WTC11 (cell line): Measurements from ENCODE around the gene LAMP1.

Experiments used
- ELF4 ChIP-seq: sonication (generic); formaldehyde crosslinking; IDR thresholded peaks from 2 replicates; pipeline ENCODE4 v1.8.1; 2022; ENCODE audit warnings: low read depth, mild to moderate bottlenecking, moderate library complexity, missing genetic modification reagents
- NR3C1 ChIP-seq: sonication (generic); formaldehyde crosslinking; conservative IDR thresholded peaks from 2 replicates; pipeline ENCODE4 v1.8.1; 2023; ENCODE audit warnings: low read depth, mild to moderate bottlenecking, missing genetic modification reagents
- SMAD3 ChIP-seq: sonication (generic); formaldehyde crosslinking; IDR thresholded peaks from 2 replicates; pipeline ENCODE4 v1.8.0; 2022; ENCODE audit warnings: missing genetic modification reagents, mild to moderate bottlenecking, borderline replicate concordance
- SP1 ChIP-seq: sonication (generic); formaldehyde crosslinking; conservative IDR thresholded peaks from 2 replicates; pipeline ENCODE4 v1.8.1; 2022; ENCODE audit warnings: missing genetic modification reagents
- ZNF232 ChIP-seq: sonication (generic); formaldehyde crosslinking; IDR thresholded peaks from 2 replicates; pipeline ENCODE4 v1.8.0; 2022; ENCODE audit warnings: mild to moderate bottlenecking, missing genetic modification reagents
- ZNF416 ChIP-seq: fragments of 250-450 bp; sonication (Bioruptor Pico); IDR thresholded peaks from 2 replicates; pipeline ENCODE4 v1.9.0; 2021; ENCODE audit warnings: mild to moderate bottlenecking, inconsistent platforms
- TF ChIP-seq, protein P1 (sequence below): sonication (generic); formaldehyde crosslinking; IDR thresholded peaks from 2 replicates; pipeline ENCODE4 v1.8.0; 2023; ENCODE audit warnings: missing genetic modification reagents, mild to moderate bottlenecking, borderline replicate concordance
- TF ChIP-seq, protein P2 (sequence below): sonication (generic); formaldehyde crosslinking; IDR thresholded peaks from 2 replicates; pipeline ENCODE4 v1.8.1; 2023; ENCODE audit warnings: mild to moderate bottlenecking, missing genetic modification reagents, borderline replicate concordance
- TF ChIP-seq, protein P3 (sequence below): fragments of 200-600 bp; IDR thresholded peaks from 2 replicates; pipeline ENCODE4 v1.8.0; 2022; ENCODE audit warnings: antibody characterized with exemption
- TF ChIP-seq, protein P4 (sequence below): sonication (generic); formaldehyde crosslinking; IDR thresholded peaks from 2 replicates; pipeline ENCODE4 v1.8.0; 2023; ENCODE audit warnings: missing genetic modification reagents

DNA sequence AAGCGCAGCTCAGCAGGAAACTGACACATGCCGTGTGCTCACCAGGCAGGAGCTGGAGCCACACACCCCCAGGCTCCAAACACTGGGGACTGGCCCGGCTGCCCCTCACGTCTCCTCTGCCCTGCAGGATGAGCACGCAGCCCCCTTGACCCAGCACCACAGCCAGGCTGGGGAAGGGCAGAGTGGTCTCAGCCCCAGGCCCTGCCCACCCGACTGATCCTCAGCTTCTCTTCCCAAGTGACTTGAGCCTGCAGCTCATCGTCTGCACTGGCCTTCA lies 46.6 kb downstream of the LAMP1 start:
- TF ChIP-seq SP1 (CRISPR knock-in tag) (no peak), ZNF232 (no peak), ZNF416 (CRISPR knock-in tag) (no peak), SMAD3 (CRISPR knock-in tag) (no peak), ELF4 (no peak), NR3C1 (CRISPR knock-in tag) (no peak)
- TF ChIP-seq, protein P1, sequence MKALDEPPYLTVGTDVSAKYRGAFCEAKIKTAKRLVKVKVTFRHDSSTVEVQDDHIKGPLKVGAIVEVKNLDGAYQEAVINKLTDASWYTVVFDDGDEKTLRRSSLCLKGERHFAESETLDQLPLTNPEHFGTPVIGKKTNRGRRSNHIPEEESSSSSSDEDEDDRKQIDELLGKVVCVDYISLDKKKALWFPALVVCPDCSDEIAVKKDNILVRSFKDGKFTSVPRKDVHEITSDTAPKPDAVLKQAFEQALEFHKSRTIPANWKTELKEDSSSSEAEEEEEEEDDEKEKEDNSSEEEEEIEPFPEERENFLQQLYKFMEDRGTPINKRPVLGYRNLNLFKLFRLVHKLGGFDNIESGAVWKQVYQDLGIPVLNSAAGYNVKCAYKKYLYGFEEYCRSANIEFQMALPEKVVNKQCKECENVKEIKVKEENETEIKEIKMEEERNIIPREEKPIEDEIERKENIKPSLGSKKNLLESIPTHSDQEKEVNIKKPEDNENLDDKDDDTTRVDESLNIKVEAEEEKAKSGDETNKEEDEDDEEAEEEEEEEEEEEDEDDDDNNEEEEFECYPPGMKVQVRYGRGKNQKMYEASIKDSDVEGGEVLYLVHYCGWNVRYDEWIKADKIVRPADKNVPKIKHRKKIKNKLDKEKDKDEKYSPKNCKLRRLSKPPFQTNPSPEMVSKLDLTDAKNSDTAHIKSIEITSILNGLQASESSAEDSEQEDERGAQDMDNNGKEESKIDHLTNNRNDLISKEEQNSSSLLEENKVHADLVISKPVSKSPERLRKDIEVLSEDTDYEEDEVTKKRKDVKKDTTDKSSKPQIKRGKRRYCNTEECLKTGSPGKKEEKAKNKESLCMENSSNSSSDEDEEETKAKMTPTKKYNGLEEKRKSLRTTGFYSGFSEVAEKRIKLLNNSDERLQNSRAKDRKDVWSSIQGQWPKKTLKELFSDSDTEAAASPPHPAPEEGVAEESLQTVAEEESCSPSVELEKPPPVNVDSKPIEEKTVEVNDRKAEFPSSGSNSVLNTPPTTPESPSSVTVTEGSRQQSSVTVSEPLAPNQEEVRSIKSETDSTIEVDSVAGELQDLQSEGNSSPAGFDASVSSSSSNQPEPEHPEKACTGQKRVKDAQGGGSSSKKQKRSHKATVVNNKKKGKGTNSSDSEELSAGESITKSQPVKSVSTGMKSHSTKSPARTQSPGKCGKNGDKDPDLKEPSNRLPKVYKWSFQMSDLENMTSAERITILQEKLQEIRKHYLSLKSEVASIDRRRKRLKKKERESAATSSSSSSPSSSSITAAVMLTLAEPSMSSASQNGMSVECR (CRISPR knock-in tag), result no peak
- TF ChIP-seq, protein P2, sequence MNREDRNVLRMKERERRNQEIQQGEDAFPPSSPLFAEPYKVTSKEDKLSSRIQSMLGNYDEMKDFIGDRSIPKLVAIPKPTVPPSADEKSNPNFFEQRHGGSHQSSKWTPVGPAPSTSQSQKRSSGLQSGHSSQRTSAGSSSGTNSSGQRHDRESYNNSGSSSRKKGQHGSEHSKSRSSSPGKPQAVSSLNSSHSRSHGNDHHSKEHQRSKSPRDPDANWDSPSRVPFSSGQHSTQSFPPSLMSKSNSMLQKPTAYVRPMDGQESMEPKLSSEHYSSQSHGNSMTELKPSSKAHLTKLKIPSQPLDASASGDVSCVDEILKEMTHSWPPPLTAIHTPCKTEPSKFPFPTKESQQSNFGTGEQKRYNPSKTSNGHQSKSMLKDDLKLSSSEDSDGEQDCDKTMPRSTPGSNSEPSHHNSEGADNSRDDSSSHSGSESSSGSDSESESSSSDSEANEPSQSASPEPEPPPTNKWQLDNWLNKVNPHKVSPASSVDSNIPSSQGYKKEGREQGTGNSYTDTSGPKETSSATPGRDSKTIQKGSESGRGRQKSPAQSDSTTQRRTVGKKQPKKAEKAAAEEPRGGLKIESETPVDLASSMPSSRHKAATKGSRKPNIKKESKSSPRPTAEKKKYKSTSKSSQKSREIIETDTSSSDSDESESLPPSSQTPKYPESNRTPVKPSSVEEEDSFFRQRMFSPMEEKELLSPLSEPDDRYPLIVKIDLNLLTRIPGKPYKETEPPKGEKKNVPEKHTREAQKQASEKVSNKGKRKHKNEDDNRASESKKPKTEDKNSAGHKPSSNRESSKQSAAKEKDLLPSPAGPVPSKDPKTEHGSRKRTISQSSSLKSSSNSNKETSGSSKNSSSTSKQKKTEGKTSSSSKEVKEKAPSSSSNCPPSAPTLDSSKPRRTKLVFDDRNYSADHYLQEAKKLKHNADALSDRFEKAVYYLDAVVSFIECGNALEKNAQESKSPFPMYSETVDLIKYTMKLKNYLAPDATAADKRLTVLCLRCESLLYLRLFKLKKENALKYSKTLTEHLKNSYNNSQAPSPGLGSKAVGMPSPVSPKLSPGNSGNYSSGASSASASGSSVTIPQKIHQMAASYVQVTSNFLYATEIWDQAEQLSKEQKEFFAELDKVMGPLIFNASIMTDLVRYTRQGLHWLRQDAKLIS (CRISPR knock-in tag), result no peak
- TF ChIP-seq, protein P3, sequence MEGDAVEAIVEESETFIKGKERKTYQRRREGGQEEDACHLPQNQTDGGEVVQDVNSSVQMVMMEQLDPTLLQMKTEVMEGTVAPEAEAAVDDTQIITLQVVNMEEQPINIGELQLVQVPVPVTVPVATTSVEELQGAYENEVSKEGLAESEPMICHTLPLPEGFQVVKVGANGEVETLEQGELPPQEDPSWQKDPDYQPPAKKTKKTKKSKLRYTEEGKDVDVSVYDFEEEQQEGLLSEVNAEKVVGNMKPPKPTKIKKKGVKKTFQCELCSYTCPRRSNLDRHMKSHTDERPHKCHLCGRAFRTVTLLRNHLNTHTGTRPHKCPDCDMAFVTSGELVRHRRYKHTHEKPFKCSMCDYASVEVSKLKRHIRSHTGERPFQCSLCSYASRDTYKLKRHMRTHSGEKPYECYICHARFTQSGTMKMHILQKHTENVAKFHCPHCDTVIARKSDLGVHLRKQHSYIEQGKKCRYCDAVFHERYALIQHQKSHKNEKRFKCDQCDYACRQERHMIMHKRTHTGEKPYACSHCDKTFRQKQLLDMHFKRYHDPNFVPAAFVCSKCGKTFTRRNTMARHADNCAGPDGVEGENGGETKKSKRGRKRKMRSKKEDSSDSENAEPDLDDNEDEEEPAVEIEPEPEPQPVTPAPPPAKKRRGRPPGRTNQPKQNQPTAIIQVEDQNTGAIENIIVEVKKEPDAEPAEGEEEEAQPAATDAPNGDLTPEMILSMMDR, result no peak
- TF ChIP-seq, protein P4, sequence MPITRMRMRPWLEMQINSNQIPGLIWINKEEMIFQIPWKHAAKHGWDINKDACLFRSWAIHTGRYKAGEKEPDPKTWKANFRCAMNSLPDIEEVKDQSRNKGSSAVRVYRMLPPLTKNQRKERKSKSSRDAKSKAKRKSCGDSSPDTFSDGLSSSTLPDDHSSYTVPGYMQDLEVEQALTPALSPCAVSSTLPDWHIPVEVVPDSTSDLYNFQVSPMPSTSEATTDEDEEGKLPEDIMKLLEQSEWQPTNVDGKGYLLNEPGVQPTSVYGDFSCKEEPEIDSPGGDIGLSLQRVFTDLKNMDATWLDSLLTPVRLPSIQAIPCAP (CRISPR knock-in tag), result no peak
